Astrocyte of the cerebellum (primary cell): ENCODE results near the gene BRI3.
A peak's percentile ranks its signal among the peaks of the same experiment; 100 is the strongest.

Experiments
- DNase-seq: peaks from one replicate; pipeline ENCODE4 v3.0.0-alpha.2; 2011; ENCODE audit warnings: low read depth
- H3K4me3 ChIP-seq: 2 replicates; pipeline ENCODE4 v1.5.1; 2011; ENCODE audit warnings: mild to moderate bottlenecking, low read depth, low read length, moderate library complexity
- in situ Hi-C: cut with HindIII; loops from 2 replicates; pipeline ENCODE4 v1.10.0; 2017; ENCODE audit warnings: low sequenced_read_pairs
- TF ChIP-seq, protein P1 (sequence below): IDR thresholded peaks from 2 replicates; pipeline ENCODE4 v1.5.1; 2012; ENCODE audit warnings: low read length, low read depth, moderate library complexity, mild to moderate bottlenecking; ENCODE audit errors: missing control alignments

The BRI3 gene

DNA sequence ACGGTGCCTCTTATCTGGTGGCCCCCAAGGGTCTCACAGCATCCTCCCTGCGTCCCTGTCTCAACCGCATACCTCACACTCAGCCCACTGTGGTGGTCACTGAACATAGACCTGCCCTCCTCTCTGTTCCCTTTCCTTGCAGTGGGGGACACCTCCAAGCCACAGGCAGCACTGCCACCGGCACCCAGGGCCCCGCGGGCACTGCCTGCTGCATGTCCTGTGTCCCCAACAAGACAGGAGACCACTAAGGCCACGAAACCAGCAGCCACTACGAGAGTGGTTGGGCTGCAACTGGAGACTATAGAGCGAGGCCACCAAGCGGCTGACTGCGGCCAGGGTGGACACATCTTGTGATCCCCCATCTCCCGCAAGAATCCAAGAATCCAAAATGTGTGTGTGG is 15.3 kb downstream of the BRI3 start:
- TF ChIP-seq, protein P1, sequence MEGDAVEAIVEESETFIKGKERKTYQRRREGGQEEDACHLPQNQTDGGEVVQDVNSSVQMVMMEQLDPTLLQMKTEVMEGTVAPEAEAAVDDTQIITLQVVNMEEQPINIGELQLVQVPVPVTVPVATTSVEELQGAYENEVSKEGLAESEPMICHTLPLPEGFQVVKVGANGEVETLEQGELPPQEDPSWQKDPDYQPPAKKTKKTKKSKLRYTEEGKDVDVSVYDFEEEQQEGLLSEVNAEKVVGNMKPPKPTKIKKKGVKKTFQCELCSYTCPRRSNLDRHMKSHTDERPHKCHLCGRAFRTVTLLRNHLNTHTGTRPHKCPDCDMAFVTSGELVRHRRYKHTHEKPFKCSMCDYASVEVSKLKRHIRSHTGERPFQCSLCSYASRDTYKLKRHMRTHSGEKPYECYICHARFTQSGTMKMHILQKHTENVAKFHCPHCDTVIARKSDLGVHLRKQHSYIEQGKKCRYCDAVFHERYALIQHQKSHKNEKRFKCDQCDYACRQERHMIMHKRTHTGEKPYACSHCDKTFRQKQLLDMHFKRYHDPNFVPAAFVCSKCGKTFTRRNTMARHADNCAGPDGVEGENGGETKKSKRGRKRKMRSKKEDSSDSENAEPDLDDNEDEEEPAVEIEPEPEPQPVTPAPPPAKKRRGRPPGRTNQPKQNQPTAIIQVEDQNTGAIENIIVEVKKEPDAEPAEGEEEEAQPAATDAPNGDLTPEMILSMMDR = no peak
- in situ Hi-C loops = no loop called here
- no peak overlapping the region for H3K4me3 ChIP-seq
- no peak for DNase-seq

DNA sequence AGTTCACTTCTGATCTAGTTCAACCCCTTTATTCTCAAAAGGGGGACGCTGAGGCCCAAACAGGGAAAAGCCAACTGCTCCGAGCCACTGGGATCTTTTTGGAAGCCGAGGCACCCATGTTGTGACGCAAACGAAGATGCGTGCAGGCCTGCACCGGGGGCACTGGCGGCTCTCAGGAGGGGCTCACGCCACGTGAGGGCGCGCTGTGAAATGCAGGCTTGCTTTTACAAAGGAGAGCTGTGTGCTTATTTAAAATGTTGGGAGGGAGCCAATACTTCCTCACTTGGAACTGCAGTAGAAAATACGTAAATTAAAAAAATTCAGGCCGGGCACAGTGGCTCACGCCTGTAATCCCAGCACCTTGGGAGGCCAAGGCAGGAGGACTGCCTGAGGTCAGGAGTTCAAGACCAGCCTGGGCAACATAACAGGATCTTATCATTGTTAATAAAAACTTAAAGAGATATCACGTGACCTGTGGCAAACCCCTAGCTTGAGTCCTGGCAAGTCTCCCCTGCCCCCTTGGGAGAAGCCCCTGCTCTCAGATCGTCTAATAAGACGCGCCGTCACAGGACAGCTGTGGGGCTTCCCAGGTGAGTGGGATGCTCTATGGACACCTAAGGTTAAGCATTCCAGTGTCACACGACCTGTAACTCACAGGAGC is 16.3 kb downstream of the BRI3 start:
- H3K4me3 ChIP-seq = no peak overlapping the region
- TF ChIP-seq, protein P1 = peak; percentile 20
- no peak for DNase-seq
- in situ Hi-C loops = no loop called here

DNA sequence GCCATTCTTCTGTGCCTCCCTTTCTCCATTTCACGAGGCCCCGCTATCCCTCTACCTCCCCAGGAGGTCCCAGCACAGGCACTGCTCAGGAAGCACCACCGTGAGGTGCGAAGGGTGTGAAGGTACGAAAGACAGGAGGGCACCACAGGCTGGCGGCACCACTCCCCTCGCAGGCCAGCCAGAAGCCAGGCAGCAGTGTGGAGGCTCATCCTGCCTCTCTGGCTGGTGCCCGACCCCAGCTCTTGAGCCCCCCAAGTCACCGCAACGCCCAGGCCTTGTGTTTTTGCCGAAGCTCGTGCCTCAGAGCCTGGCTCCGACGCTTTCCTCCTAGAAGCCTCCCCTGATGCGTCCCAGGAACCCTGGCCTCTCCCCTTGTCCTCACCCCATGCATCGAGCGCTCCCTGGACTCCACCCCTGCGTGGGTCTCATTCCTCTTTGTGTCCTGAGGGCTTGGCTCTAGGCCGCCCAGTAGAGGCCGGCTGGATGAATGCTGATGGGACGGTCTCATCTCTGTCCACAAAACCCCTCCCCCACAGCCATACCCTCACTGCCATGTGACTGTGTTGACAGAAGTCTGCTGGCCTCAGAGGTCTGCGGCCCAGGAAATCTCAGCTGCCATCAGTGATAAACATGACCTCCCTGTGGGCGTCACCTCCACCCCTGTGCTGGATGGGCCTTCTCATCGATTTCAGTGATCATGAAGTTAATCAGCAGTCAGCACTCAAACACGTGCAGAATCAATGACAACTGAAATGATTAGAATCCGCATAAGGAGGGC is 19.3 kb downstream of the BRI3 start:
- H3K4me3 ChIP-seq = no peak overlapping the region
- DNase-seq = no peak
- TF ChIP-seq, protein P1 = no peak
- in situ Hi-C loops = no loop called here

DNA sequence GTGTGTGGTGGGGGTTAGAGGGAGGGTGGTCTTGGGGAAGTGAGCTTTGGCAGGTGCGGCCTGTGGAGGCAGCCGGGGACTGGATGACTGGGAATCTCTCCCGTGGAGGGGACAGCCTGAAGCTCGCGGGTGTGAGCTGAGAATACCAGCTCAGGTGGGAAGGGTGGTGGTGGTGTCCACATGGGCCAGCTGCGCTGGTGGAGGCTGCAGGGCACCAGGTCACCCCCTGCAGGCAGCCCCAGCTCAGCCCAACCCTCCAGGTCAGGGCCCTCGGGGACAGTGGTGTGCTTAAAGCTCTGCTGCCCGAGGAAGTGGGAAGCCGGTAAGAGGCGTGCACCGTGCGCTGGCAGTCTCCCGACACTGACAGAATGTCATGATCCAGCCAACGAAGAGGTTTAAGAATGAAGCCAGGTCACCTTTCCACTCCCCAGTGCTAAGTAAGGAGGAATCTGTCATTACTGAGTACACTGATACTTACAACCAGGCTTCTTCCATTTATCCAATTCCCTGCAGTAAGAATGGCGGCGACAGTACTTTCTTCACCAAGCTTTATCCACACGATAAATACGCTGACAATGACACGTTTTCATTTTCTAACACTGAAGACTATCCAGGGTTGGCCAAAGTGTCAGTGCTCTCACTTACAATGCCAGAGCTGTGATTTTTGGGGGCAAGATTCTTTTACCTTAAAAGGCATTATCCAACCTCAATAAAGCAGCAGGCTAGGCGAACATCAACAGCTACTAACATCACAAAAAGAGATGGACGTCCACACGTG is 20.4 kb downstream of the BRI3 start:
- no peak for DNase-seq
- TF ChIP-seq, protein P1 = no peak
- in situ Hi-C loops = no loop called here
- H3K4me3 ChIP-seq = no peak overlapping the region

DNA sequence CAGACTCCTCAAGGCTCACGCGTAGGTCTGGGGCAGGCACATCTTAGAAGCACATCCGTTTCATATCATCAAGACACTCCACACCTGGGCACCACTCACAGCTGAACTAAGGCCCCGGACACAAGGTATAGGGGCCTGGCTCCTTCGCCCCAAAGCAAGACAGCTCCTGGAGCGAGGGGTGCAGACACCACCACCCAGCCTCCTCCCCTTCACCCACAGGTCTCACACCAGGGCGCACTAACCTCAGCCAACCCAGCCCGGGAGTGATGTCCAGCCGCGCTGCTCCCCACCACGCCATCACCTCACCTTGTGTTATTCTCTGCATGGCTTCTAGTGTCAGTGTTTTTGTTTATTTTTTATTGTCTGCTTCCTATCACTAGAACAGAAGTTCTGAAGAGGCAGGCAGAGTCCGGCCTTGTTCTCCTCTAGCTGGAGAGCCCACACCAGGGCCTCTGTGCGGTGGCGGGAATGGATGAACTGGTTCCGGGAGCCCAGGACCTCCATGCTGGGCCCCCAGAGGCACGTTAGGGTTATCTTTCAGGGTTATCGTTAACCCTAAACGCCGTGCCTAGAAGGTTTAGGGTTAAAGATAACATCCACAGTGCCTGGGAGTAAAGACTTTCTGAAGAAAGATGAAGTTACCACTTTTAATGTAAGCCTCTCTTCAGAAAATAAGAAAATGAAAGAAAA is 21.8 kb downstream of the BRI3 start:
- no peak overlapping the region for H3K4me3 ChIP-seq
- DNase-seq = no peak
- TF ChIP-seq, protein P1 = no peak
- in situ Hi-C loops = no loop called here

DNA sequence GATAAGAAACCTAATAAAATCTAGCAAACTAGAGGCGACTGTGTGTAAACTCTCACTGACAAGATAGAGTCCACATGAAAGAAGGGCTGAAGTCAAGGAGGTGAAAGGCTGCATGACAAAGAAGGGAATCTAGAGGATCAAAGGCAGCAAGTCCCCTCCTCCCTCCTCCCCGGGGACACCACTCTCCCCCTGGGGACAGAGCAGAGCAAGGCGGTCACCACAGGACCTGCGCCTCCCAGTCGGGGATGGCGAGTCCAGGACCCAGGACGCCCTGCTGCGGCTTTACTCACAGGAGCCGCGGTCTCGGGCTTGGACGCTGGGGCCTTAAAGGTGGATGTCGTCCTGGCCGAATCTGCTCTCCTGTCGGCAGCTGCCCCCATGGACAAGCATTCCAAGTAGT is 22.4 kb downstream of the BRI3 start:
- in situ Hi-C loops = no loop called here
- no peak for DNase-seq
- no peak overlapping the region for H3K4me3 ChIP-seq

More for the DNA sequence above, 22.4 kb downstream of the BRI3 start:
- TF ChIP-seq, protein P1 = no peak
